ENCODE results near the gene P3H2.

Gene P3H2

DNA sequence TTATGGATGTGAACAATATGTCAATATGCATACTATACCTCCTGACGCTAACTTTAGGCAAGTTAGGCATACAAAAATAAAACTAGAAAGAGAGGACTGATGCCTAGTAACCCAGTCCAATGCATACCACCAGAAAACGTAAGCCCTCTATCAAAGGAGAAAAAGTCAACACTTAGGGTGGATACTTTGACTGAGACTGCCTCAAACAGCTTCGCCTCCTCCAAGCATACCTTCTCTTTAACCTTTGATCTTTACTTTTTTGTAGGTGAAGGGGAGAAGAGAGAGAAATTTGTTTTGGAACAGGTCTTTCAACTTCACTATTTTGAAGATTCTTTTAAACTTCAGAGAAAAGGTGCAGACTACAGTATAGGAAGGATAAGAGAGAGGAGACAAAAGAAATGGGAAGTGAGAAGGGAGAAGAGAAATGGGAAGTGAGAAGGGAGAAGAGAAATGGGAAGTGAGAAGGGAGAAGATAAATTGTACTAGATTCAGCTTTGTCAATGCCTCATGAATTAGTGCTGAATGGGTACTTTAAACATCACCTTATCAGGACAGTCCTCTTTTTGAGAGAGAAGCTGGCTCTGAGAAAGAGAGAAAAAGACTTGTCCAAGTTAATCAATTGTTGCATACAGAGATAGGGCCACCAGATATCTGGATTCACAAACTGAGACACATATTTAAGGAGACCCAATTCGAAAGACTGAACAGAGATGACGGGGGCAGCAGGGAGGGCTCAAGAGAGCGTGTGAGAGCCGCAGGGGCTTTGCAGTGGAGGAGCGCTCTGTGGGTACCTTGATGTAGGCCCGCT lies 1.0 kb downstream of the P3H2 start:
- peak overlapping the region; percentile 92; the same call in 1 of the 2 replicates for H2AFZ ChIP-seq (ENCODE audit: low read depth)

DNA sequence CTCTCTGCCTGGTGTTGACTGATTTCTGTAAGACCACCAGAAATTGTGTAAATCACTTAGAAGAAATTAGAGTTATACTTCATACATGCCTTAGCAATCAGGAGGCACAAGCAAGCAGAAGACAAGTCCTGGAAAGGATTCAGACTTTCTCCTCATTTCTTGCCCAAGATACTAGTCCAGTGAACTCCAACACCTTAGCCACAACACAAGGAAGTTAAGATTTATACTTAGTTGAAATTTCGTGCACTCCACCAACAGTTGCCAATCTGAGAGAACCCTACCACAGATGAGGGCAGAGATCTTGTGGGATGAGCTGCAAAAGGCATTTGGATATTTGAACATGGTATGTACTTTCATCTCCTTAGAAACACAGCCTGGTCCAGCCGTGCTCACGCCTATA lies 2.3 kb downstream of the P3H2 start:
- no peak overlapping the region for H3K9ac ChIP-seq
- peaks cover 10% of the 10 kb centered on the region for H3K27me3 ChIP-seq (ENCODE audit: insufficient read depth, low read depth)
- no peak overlapping the region for H3K27ac ChIP-seq
- H3K4me1 ChIP-seq (ENCODE audit: low read depth, poor library complexity, severe bottlenecking): peaks cover 9% of the 10 kb centered on the region
- no peak overlapping the region for H2AFZ ChIP-seq (ENCODE audit: low read depth)
- no peaks in the 10 kb centered on the region for H3K36me3 ChIP-seq (ENCODE audit: insufficient read depth)
- no peak overlapping the region for H3K4me2 ChIP-seq
- no peaks in the 10 kb centered on the region for H3K79me2 ChIP-seq (ENCODE audit: insufficient read depth, low read depth)
- TF ChIP-seq, protein P1, sequence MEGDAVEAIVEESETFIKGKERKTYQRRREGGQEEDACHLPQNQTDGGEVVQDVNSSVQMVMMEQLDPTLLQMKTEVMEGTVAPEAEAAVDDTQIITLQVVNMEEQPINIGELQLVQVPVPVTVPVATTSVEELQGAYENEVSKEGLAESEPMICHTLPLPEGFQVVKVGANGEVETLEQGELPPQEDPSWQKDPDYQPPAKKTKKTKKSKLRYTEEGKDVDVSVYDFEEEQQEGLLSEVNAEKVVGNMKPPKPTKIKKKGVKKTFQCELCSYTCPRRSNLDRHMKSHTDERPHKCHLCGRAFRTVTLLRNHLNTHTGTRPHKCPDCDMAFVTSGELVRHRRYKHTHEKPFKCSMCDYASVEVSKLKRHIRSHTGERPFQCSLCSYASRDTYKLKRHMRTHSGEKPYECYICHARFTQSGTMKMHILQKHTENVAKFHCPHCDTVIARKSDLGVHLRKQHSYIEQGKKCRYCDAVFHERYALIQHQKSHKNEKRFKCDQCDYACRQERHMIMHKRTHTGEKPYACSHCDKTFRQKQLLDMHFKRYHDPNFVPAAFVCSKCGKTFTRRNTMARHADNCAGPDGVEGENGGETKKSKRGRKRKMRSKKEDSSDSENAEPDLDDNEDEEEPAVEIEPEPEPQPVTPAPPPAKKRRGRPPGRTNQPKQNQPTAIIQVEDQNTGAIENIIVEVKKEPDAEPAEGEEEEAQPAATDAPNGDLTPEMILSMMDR (conservative IDR thresholded peaks at IDR 0.05; ENCODE audit: low read depth, low read length): no peak
- H3K4me3 ChIP-seq (IDR thresholded peaks at IDR 0.05; ENCODE audit: insufficient read depth, low read depth, low read length): no peak overlapping the region
- no peaks in the 10 kb centered on the region for H4K20me1 ChIP-seq (ENCODE audit: insufficient read depth)

More for the DNA sequence above, 1.0 kb downstream of the P3H2 start:
- no peak overlapping the region for H3K4me3 ChIP-seq (IDR thresholded peaks at IDR 0.05; ENCODE audit: insufficient read depth, low read depth, low read length)
- H3K79me2 ChIP-seq (ENCODE audit: insufficient read depth, low read depth): no peaks in the 10 kb centered on the region
- H4K20me1 ChIP-seq (ENCODE audit: insufficient read depth): no peaks in the 10 kb centered on the region
- H3K4me1 ChIP-seq (ENCODE audit: low read depth, poor library complexity, severe bottlenecking): peaks cover 9% of the 10 kb centered on the region
- H3K27ac ChIP-seq: no peak overlapping the region
- TF ChIP-seq, protein P1 (conservative IDR thresholded peaks at IDR 0.05; ENCODE audit: low read depth, low read length): no peak
- no peaks in the 10 kb centered on the region for H3K36me3 ChIP-seq (ENCODE audit: insufficient read depth)
- H3K4me2 ChIP-seq: peak overlapping the region; percentile 76; the same call in 1 of the 2 replicates
- H3K27me3 ChIP-seq (ENCODE audit: insufficient read depth, low read depth): peaks cover 10% of the 10 kb centered on the region
- H3K9ac ChIP-seq: no peak overlapping the region

DNA sequence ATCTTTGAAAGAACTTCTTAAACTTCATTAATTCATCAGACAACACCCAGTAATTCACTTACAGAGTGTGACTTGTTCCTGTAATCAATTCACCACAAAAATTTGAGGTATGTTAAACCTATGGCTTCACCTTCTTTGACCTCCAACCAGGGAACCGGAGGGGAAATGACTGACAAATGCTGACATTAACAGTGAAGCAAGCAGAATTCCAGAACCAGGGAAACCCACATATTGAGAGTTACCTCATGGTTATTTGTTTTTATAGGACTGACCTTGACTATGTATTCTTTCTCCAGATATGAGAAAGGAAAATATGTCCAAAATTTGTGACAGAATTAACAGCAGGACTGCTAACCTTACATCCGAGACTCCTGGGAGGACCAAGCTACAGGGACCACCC lies 2.7 kb downstream of the P3H2 start:
- no peaks in the 10 kb centered on the region for H4K20me1 ChIP-seq (ENCODE audit: insufficient read depth)
- no peak overlapping the region for H3K4me2 ChIP-seq
- H3K4me3 ChIP-seq (IDR thresholded peaks at IDR 0.05; ENCODE audit: insufficient read depth, low read depth, low read length): no peak overlapping the region
- H2AFZ ChIP-seq (ENCODE audit: low read depth): no peak overlapping the region
- TF ChIP-seq, protein P1 (conservative IDR thresholded peaks at IDR 0.05; ENCODE audit: low read depth, low read length): no peak
- no peaks in the 10 kb centered on the region for H3K36me3 ChIP-seq (ENCODE audit: insufficient read depth)
- no peak overlapping the region for H3K27ac ChIP-seq
- H3K9ac ChIP-seq: no peak overlapping the region
- H3K27me3 ChIP-seq (ENCODE audit: insufficient read depth, low read depth): peaks cover 10% of the 10 kb centered on the region
- H3K79me2 ChIP-seq (ENCODE audit: insufficient read depth, low read depth): no peaks in the 10 kb centered on the region
- H3K4me1 ChIP-seq (ENCODE audit: low read depth, poor library complexity, severe bottlenecking): peaks cover 9% of the 10 kb centered on the region

DNA sequence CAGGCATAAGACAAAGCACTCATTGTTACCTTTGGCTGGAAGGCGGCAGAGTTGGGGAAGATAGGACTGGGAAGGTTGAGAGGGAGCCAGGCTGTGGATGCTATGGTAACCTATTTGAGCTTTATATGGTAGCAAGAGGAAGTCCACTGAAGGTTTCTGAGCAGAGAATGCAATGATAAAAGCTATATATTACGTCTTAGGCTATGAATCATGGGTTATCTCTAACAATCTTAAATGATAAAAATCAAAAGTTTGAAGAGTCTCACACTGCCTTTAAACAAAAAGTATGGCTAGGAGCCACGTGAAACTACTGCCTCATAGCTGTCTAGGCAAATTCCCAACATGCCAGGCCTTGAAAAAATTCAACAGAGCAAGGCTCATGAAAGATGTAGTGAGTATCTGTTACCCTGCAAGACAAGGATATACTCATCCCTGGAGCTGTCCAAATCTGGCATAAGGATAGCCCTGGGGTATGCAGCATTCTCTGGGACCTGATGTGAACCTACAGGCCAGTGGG lies 4.1 kb downstream of the P3H2 start:
- H3K27me3 ChIP-seq (ENCODE audit: insufficient read depth, low read depth): peaks cover 10% of the 10 kb centered on the region
- TF ChIP-seq, protein P1 (conservative IDR thresholded peaks at IDR 0.05; ENCODE audit: low read depth, low read length): no peak
- H2AFZ ChIP-seq (ENCODE audit: low read depth): no peak overlapping the region
- peaks cover 9% of the 10 kb centered on the region for H3K4me1 ChIP-seq (ENCODE audit: low read depth, poor library complexity, severe bottlenecking)
- H3K4me2 ChIP-seq: no peak overlapping the region
- no peaks in the 10 kb centered on the region for H3K79me2 ChIP-seq (ENCODE audit: insufficient read depth, low read depth)
- H3K27ac ChIP-seq: no peak overlapping the region
- H3K36me3 ChIP-seq (ENCODE audit: insufficient read depth): no peaks in the 10 kb centered on the region
- H3K9ac ChIP-seq: no peak overlapping the region
- H3K4me3 ChIP-seq (IDR thresholded peaks at IDR 0.05; ENCODE audit: insufficient read depth, low read depth, low read length): no peak overlapping the region
- no peaks in the 10 kb centered on the region for H4K20me1 ChIP-seq (ENCODE audit: insufficient read depth)

Data from KMS-11 (cell line).